Fibroblast of pulmonary artery (primary cell): ENCODE results near the gene C14orf180.

Source experiments
- DNase-seq: peaks from one replicate; pipeline ENCODE4 v3.0.0-alpha.2; 2010; ENCODE audit warnings: low read depth
- H3K4me3 ChIP-seq: replicated peaks from 2 replicates; pipeline ENCODE4 v1.5.1; 2011; ENCODE audit warnings: low read depth, mild to moderate bottlenecking, control low read depth, low read length, moderate library complexity
- CTCF ChIP-seq: IDR thresholded peaks from 2 replicates; pipeline ENCODE4 v1.5.1; 2011; ENCODE audit warnings: mild to moderate bottlenecking, control low read depth, low read length, inconsistent platforms; ENCODE audit errors: missing control alignments

C14orf180 gene

GRCh38 chr14:104550861-104551728 lies 28.5 kb upstream of the C14orf180 start:
- no peak for TF ChIP-seq CTCF
- no peak overlapping the region for H3K4me3 ChIP-seq
- no peak for DNase-seq

GRCh38 chr14:104551851-104552737 lies 27.5 kb upstream of the C14orf180 start:
- no peak for DNase-seq
- no peak for TF ChIP-seq CTCF

GRCh38 chr14:104552738-104553125 lies 26.8 kb upstream of the C14orf180 start:
- no peak overlapping the region for H3K4me3 ChIP-seq
- DNase-seq, result no peak
- TF ChIP-seq CTCF, result no peak

More at GRCh38 chr14:104551851-104552737, 27.5 kb upstream of the C14orf180 start:
- H3K4me3 ChIP-seq, result no peak overlapping the region

- no peak overlapping the region for H3K4me3 ChIP-seq
- DNase-seq, result no peak
- TF ChIP-seq CTCF, result no peak
Observed at GRCh38 chr14:104553166-104554087, 26.1 kb upstream of the C14orf180 start.

GRCh38 chr14:104554088-104554607 lies 25.4 kb upstream of the C14orf180 start:
- DNase-seq, result no peak
- no peak for TF ChIP-seq CTCF

More at GRCh38 chr14:104554088-104554607, 25.4 kb upstream of the C14orf180 start:
- H3K4me3 ChIP-seq, result no peak overlapping the region
